Activated T-helper 9 cell treated with anti-CD3 and anti-CD28 coated beads, Interleukin-2, amount 50 U/mL, for 16 hours (primary cell): ENCODE results near the gene MBP.

Experiments used
- DNase-seq: peaks from one replicate; pipeline ENCODE4 v3.0.0-alpha.2; 2020; ENCODE audit warnings: low read depth

MBP gene

DNA sequence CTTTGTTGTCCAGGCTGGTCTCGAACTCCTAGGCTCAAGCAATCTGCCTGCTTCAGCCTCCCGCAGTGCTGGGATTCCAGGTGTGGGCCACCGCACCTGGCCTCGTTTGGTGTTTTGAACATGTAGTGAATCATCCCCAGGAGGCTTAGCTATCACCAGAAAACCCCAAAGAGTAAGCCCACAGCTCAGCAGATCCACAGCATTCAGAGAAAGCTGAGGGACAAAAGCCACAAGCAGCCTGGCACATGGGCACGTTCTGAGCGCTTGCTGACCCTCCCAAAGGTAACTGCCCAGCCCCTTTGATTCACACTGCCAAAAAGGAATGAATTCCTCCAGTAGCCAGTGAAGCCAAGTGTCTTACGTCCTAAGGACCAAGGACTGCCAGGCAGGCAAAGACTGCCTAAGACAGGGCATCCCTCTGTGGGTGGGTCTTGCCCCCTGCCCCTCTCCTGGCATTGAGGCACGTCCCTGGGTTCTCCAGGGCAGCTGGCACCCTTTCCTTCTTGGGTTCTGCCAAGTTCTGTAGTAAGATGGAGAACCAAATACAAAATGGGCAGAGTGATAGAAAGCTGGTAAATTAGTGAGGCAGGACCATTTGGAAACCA is 31.7 kb downstream of the MBP start:
- no peak for DNase-seq

DNA sequence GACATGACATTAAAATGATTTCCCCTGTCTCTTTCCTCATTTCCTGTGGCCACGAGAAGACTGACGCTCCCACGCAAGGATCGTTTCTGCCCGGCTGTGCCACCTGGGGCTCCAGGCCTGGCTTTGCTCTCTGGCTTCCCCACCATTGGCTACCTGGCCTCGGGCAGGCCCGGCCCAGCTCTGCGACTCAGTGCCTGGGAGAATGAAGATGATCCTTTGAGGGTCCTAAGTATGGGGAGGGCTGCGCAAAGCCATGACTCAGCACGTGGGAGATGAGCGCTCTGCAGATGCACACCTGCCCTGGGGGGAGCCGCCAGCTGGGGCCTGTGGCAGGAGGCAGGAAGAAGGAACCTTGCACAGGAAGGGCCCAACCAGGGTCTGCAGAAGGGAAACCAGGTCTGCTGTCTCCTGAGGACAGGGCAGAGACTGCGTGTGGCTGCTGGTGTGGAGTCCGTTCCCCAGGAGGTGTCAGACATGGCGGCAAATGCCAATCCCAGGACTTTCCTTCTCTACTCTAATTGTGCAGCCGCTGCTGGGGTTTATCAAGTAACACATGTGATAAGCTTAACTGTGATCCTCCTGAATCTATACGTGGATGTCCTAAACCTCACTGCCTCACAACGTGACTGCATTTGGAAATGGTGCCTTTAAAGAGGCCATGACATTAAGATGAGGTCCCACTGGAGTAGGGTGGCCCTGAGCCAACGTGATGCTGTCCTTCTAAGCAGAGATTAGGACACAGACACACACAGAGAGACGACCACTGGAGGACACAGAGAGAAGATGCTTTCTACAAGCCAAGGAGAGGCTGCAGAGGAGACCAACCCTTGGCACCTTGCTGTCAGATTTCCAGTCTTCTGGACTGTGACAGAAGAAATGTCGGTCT is 32.9 kb downstream of the MBP start:
- no peak for DNase-seq

DNA sequence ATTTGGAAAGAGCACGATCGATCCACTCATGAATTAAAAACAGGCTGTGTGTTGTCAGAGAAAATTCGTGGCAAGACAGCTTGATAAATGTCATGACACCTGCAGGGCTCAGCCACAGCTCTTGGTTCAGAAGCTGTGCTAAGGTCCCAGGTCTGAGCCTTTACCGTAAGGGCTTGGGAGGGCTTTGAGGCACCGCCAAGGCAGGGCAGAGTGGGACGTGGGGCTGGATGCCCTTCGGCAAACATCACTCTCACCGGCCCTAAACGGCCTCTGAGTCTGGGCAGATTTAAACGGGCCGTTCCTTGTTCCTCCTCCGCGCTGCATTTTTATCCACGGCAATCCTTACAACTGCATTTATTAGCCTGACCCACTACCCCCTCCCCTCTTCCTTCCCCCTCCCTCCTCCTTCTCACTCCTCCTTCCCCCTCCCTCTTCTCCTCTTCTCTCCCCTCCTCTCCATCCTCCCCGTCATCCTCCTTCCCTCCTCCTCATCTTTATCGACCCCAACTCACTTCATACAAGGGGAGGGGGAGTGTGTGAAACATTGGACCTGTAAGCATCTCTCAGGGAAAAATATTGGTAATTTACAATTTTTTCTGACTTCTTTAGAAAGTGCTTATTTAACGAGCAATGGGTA is 33.9 kb downstream of the MBP start:
- no peak for DNase-seq

DNA sequence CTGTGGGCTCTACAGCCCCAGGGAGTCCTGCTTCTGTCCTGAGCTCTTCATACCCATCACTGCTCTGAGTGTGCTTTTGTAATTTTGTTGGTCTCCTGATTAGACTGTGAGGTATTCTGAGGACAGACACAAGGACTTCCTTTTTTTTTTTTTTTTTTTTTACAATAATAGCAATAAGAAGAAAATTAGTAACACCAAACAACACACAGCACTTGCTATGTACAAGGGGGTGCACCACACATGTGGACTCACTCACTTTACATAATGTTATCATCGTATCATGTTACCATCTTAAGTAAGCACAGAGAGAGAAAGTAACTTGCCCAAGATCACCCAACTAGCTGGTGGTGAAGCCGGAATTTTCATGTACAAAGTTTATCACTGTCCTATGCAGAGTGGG is 34.6 kb downstream of the MBP start:
- DNase-seq = no peak

DNA sequence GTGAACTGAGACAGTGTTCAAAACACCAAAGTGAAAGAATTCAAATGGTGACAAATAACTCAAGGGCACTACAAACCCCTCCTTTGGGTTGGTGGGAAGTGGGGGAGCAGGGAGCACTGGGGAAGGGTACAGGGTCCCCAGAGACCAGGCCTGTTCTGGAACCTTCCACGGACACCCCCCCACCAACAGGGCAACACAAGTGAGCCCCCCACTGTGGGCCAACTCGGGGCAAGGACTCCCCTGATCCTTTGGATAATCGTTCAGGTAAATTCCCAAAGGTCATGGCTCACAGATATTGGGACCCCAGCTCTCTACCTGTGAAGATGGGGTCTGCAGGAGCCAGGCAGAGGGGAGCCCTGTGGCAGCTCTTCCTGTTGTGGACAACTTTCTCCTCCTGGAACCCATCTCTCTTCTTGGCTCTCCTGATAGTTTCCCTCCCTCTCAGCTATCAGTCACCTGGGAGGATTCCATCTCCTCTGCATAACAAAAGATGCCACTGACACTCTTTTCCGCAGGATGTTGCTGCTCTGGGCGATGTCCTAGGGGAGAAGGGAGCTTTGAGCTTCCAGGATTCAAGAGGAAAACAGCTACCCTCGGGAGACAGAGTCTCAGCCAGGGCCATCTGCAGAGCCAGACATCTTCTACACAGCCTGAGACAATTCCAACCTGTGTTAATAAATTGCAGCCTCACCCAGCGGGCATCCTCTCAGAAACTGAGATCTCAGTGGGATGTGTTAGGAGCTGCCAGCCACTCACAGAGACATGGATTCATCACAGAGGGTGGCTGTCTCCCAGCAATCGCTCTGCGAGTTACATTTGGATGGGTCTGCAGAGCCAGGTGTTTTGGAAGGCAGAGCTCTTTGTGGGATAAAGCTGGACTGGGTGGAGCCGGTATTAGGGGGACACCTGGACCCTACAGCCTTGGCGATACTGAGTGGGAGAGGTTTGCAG is 35.4 kb downstream of the MBP start:
- DNase-seq = no peak

DNA sequence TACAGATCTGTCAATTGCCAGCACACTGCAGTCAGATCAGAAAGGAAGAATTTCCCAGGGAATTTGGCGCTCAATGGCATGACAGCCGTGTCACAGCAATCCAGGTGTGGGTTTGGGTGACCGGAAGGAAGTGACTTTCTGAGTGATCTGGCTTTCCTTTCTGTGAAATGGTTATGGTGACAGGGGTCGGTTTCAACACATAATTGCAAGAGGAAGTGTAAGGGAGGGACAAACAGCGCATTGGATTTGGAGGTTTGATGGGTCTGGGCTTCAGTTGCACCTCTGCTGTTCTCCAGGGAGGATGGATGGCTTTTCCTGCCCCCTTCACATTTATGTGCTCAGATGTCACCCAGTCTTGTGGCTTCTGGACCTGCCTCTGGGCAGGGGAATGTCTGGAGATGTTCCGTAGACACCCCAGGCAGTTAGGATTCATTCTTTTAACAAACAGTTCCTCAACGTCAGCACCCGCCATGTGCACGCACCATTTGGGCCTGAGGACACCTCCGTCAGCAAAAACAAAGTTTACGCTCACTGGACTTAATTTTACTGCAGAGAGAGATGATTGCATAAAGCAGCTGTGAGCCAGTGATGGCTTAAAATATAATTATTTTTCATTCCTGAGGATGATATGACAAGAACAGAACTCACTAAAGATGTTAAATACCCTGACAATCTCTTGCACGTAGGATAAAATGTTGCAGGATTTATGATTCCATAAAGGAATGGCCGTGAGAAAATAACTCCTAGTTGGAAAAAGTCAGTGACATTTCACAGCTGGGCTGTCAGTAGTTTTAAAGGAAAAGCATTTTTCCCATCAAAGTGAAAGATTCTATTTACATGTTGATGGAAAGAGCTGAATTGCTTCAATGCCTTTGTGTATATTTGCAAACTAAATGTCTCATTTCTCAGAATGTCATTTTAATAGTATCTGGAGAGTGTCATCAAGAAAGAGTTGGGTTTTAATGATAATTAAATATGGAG is 36.9 kb downstream of the MBP start:
- no peak for DNase-seq

DNA sequence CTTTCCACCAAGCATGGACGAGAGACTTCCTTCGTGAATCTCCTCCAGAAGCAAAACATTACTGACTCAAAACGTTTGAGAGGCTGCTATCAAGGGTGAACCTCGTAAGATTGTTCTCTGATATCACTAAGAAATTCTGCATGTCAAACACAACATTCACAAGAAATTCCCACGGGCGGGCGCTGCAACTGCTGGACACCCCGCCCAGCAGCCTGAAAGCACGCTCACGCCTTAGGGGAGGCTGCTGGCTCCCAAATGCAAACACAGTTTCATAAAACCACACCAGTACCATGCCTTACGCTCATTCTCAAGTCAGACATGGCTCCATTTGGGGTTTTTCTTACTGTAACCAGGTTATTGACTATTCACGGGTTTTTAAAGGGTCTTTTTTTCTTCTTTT is 39.0 kb downstream of the MBP start:
- no peak for DNase-seq

DNA sequence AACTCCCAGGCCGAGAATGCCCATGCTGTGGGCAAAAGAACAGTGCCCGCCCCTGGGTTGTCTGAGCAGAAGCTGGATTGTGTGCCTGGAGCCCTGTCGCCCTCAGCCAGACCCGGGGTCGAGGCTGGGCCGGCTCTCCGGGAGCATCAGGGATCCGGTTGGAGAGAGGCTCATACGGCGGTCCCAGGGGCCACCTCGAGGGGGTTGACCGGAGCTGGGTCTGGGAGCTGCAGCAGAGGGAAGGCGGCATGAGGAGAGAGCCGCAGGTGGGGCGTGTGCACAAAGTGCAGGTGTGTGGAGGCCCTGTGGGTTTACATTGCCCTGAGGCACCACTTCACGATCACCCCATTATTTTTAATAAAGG is 39.5 kb downstream of the MBP start:
- DNase-seq = no peak

DNA sequence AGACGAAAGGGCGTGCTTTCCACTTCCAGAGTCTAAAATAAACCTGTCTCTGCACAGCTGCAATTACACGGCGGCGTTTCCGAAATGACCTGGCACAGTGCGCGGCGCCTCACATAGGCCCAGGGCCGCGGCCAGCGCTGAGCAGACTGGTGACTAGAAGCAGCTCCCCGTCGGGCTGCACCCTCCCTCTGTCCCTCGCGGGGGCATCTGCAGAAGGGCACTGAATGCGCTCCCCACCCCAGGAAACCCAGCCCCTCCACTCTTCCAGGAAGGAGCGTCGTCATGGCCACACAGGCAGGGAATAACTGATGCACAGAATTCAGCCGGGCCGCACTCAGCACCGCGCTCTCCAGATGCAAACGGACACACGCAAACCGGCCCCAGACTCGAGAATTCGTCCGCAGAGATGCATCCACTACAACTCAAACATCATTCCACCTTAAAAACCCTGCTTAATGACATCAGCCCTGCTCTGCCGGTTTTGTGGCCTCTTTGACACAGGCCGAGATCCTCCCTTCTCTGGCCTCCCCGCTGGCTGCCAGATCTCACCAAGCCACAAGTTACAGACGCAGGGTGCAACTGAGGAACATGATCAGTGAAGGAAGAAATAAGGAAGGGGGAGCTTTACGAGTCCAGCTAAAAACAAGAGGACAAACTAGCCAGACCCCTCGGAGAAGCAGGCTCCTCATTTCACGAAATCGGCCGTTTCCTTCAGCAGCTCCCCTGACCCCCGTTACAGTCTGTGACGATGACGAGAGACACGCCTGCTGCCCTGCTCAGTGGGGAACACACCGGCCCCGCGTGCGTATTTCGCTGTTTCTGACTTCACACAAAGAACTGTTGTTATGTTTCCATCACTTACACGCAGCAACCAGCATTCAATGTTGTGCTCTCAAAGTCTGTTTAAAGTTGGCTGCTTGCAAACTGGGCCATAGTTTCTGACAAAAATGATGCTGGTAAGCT is 40.2 kb downstream of the MBP start:
- DNase-seq = no peak

DNA sequence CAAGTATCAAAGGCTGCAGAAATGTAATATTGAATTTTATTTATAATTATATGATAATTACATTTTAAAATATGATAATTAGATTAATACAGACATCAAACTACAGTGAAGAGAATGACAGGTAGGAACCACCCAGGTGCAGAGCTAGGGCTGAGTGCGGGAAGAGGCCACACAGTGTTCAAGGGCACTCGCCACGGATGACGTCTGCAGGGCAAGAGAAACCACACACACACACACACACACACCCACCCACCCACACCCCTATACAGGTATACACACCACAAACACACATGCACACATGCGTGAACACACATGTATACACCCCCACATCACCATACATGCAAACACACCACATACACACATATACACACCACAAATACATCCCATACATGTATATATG is 41.2 kb downstream of the MBP start:
- DNase-seq = no peak

DNA sequence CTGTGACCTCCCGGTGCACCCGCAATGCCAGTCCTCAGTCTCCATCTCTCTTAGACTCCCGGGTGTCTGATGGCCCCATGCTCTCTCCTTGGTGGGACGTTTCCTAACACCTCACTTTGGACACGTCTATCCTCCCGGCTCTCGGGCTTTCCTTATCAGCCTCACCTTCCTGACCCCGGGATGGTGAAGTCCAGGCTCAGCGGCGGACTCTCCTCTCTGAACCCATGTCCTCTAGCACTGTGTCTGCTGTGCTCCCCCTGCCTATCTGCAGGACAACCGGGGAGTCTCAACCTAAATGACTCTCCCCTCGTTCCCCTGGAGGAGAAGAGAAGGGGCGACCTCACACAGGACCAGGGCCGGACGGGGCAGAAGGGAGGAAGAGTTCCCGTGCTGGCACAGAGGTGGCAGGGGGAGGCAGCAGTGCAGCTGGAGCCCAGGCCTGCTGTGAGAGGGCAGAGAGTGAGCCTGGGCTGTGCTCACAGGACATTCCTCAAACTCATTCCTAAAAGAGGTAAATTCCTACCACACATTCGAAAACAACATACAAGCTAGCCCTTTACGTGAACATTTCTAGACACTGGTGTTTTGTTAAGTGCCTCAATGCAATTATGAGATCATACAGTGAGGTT is 41.9 kb downstream of the MBP start:
- no peak for DNase-seq

DNA sequence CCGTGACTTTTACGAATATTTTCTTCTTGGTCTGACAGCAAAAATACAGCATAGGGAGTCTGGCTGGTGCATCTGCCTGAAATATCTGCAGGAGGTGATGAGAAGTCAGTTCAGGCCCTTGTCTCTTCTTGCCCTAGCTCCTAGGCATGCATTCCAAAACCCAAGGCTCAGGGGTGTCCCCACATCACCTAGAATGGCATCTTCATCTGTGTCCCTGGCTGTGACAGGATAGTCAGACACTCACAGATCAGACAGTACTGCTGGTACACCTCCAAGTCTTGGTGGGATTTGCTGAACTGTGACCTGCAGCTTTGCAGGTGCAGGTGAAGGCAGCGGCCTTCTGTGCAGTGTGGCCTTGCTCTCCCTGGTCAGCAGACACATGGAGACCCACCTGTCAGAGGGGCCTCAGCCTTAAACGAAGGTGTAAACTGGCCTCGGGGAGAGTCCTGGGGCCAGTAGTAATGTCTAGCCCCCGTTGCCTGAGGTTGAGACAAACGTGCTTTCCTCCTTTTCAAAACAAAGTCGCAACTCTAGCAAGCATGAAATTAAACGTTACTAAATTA is 42.8 kb downstream of the MBP start:
- no peak for DNase-seq

DNA sequence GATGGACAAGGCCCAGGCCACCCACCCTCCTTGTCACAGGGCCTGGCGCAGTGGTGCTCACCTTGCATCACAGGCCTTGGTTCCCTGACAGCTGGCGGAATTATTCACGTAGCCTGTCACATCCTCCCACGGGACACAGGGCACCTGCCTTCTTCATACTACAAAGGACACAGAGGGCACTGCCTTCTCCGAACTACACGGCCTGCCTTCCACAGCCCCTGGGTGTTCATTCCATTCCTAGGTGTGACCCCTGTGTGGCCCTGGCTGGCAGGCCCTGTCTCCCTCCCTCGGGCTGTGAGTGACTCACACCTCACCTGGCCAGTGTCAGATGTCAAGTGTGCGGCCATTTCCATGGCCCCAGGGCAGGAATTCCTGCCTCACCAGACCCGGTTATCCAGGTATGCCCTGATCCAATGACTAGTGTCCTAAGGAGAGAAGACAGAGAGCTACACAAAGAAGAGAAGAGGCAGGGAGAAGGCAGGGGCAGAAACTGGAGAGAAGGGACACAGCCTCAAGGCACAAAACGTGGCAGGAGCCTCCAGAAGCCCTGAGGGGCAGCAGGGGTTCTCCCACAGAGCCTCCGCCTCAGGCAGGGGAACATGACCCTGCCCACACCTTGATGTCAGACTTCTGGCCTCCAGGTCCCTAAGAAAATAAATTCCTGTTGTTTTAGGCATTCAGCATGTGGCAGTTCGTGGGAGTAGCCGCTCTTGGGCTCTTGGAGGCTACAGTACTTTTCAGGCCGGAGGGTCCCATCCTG is 43.4 kb downstream of the MBP start:
- no peak for DNase-seq

DNA sequence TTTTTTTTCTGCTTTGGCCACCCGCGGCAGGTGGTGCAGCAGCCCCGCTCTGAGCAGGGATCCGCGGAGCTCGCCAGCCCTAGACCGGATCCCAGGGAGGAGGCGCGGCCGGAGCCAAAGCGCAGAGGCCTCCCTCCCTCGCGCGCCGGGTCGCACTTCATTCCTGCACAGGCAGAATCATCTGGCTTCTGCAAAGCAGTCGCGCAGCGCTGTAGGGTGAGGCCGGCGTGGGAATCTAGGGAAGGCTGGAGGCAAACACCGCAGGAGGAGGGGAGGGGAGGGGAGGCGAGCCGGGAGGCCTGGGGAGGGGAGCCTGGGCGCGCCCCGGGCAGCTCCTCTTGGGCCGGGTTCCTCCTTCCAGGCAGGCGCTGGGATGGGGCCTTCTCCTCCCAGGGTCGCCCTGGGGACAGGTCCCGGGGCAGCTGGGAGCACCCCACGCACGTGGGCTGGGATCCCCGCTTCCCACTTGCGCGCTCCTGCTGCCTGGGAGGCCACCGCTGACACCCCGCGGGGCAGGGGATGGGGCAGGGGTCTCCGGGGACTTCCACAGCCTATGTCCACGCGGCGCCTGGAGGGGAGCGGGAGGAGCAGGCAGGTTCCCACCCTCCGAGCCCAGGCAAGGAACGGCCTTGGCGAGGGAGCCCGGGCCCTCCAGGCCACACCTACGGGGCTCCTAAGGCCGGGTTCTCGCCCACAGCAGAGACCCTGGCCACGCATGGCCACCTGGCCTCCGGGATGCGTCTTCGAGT is 45.0 kb downstream of the MBP start:
- no peak for DNase-seq

DNA sequence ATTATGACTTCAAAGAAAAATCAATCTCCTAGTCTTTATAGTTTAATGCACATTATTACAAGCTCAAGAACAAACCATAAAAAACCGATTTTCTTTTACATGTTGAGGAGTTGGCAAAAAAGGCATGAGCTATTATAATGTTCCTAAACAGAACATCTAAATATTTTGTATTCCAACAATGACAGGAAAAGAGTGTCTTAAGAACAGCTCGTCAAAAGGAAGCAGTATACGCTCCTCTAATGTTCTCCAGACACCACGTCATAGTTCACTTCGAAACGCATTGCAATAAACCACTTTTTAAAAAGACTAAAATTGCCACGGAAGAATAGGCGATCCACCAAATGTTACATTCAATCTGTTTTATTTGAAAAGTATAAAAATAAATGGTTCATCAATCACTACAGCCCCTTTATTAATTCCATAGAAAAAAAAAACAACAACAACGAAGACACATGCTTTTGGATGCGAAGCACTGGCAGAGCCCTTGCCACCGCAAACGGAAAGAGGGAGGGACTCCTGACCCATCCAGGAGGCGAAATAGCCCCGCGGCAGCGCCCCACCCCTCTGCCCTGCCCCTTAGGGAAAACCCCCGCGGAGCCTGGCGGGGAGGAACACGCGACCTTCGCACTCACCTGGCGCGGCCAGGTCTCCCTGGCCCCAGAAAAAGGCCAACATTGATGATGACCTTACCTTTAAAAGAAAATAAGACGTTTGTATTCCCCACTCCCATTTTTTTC is 45.8 kb downstream of the MBP start:
- DNase-seq = no peak

DNA sequence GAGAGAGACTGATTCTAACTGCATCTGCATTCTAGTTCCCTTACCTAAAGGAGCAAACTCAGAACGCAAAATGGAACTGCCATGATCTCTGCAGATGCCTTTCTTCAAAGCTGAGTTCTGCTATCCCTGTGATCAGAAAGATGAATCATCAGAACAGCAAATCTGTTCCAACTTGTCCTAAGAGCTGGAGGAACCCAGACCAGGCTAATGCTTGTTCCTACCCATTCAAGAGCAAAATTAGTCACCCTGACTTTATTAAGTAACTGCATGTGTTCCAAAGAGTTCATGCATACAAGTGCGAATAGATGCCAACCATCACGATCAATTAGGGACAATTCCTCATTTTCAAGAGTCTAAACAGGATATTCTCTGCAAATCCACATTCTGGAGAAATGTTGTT is 46.5 kb downstream of the MBP start:
- no peak for DNase-seq

DNA sequence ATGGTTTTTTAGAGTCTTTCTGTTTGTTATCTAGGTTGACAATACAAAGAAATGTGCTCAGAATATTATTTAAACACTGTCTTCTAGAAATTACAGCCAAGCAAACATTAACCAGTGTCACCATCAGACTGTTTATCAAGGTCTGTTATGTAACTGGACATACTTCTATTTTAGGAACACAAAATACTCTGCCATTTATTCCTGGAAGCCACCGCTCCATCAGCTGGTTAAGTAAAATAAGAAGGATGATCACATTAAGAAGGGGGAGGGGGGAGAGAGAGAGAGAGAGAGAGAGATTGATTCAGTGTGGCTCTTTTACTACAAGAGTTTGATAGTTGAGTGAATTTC is 47.9 kb downstream of the MBP start:
- DNase-seq = no peak
